Measurements from ENCODE around the gene FMN1.

FMN1 gene

GRCh38 chr15:32829436-32829835 is 365.1 kb downstream of the FMN1 start:
- DNase-seq (ENCODE audit: low read depth, low spot score), result no peak

DNA sequence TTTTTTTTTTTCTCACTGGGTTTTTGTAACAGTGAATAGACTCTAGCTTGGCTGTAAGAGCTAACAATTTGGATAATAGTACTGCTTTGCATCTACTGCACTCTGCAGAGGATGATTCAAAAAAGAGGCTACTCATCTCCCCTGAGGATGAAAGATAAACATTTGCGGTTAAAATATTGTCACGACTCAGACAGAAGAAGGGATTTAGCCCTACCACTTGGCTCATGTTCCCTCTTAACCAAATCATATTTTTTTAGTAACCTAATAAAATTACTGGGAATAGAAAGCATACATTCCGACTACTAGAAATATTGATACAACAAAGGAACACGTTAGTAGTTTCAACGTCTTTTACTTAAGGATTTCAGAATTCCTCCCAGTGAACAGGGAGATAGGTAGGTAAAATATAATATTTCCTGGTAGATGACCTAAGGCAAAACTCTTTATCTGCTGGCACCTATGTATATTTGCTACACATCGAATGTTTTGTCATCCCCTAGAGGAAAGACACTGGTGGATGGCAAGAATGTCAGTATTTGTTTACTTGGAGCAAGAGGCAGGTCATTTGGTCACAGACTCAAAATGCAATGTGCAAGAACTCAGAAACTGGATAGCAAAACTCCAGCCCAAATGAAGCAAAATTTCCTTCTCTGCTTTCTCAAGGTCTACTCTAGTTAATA is 365.9 kb downstream of the FMN1 start:
- DNase-seq (ENCODE audit: low read depth, low spot score), result no peak

GRCh38 chr15:32826685-32827084 is 367.8 kb downstream of the FMN1 start:
- no peak for DNase-seq (ENCODE audit: low read depth, low spot score)

- DNase-seq (ENCODE audit: low read depth, low spot score), result no peak
Measured at GRCh38 chr15:32825219-32825618, 369.3 kb downstream of the FMN1 start.

- DNase-seq (ENCODE audit: low read depth, low spot score), result no peak
Measured at GRCh38 chr15:32824777-32825176, 369.7 kb downstream of the FMN1 start.

GRCh38 chr15:32823750-32824149 is 370.8 kb downstream of the FMN1 start:
- DNase-seq (ENCODE audit: low read depth, low spot score), result no peak

GRCh38 chr15:32822739-32823138 is 371.8 kb downstream of the FMN1 start:
- no peak for DNase-seq (ENCODE audit: low read depth, low spot score)

GRCh38 chr15:32819448-32819847 is 375.1 kb downstream of the FMN1 start:
- no peak for DNase-seq (ENCODE audit: low read depth, low spot score)

DNA sequence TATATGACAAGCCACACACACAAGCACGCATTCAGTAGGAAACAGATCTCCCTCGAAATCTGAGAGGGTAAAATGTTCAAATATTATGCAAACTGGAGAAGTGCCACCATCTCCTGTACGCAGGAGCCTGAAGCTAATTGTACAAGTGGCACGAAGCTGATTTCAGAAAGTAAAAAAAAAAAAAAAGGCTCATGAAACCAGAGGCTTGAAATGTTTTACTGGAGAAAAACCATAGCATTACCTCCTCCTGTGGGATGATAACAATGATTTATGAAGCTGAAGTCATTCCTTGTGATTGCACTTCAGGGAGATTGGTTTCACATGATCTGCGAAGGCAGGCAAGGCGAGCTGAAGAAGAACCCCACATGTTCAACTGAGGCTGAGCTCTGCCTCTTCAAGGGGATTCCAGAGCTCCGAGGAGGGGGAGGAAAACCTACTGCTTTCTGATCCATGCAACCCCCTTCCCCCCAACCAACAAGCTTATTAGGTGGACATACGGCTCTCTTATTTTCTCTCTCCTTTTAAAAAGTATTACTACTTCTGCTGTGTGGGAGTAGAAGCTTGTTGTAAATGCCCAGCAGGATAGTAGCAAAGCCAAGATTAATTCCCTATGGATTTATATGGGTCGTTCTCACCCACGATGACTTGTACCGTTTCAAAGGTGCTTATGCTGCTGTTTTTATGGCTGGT is 375.6 kb downstream of the FMN1 start:
- DNase-seq (ENCODE audit: low read depth, low spot score), result no peak

DNA sequence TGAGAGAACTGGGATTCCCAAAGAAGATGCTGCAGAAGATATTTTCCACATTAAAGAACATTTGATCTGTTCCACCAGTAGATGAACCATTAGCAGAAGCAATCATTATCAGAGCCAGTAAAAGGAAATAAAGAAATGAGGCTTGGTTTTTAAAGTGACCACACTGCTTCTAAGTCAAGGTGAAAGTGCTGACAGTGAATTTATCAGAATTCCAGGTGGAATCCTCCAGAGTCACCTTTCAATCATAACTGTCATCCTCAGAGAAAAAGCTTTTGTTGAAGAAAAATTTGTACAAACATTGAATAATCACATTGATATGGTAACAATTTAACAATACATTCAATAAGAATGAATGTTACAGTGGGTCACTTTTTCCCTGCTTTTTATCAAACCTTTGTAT is 376.9 kb downstream of the FMN1 start:
- no peak for DNase-seq (ENCODE audit: low read depth, low spot score)

DNA sequence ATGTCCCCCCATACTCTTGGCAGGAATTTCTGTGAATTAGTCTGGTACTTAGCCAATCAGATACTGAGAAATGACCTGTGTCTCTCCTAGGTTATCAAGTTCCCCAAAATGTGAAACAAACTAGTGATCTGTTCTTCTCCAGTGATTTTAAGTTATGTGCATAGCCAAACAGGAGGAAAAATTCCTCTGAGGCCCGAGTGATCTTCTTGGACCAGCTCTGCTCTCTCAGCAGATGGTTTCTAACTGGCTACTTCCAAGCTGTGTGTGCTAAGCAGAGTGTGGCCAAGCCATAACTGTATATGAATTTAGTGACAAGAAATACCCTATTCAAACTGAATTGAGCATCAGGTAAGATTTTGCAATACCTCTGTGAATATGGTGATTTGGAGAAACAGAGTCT is 387.2 kb downstream of the FMN1 start:
- no peak for DNase-seq (ENCODE audit: low read depth, low spot score)

DNA sequence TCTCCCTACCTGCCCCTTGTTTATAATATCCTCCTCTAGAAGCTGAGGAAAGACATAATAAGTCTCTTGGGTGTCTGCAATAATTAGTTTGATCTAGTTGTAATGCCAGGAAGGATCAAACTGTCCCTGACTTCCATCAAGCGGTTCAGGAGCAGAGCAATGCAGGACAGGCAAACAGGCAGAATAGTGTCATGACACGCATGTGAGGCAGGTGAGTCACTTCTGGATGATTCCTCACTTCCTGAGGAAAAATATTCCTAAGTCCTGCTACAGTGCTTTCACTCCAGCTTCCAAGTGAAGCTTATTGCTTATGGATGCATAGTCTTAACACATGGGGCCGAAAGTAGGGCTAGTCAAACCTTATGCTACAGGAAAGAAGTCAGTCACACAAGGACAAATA is 390.9 kb downstream of the FMN1 start:
- no peak for DNase-seq (ENCODE audit: low read depth, low spot score)

DNA sequence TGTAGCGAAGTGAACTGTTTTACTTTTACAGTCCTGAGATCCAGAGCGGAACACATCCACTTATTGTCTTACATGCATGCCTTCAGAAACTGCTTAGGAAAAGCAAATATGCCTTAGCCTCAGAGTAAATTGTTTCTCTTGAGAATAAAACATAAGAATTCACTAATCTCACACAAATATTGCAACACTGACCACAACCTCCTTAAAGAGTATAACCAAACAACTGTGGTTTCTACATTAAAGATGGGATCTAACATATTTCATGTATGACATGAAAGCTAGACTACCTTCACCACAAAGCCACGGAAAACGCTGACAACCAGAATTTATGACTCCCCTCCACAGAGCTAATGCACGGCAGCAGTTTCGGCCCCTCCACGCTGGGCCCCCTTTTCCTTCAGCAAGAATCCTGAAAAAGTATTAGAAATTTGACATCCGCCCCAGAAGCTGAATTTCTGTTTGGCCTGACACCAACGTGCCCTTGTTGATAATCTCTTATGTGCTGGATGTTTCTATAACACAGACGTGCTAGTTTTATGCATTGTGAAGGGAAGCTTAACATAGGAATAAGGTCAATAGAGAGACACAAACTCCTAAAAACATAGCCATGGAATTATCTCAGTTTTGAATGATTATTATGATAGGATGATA is 392.1 kb downstream of the FMN1 start:
- no peak for DNase-seq (ENCODE audit: low read depth, low spot score)

DNA sequence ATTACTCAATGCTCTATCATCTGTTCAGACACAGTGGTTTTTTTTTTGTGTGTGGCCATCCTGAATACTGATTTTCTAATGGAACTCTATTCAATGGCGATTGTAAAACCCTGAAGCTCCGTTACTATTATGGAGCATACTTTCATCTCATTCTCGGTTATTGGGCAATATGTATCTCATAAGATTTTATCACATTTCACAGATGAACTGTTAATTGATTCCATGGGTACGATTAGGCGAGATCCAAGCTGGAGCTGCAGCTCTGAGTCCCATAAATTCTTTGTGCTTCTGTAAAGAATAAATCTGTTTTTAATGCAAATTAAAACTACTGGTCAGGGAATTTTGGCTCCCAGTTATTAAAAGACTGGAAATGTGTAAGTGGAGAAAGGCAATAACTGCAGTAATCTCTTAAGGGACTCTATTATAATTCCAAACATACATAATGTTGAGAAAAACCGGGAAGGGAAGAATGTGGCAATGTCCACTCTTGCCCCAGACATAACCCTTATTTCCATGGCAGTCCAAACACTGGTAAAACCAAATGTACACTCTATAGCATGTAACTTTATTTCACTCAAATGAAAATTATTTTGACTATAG is 394.5 kb downstream of the FMN1 start:
- DNase-seq (ENCODE audit: low read depth, low spot score), result no peak

DNA sequence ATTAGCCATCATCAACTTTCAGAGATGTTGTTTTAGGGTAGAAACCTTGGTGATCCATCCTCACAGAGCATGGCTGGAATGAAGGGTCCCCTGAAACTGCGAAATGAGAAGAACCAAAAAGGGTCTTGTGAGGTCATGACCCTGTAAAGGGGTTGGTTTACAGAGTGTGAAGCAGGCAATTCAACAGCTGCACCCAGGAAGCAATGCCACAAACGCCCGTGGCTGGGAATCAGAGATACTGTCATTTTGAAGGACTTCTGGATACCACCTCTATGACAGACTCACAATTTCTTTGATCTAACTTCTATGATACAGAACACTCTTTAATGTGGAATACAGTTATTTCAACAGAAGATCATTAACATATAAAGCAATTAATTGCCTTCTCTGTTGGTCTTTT is 397.7 kb downstream of the FMN1 start:
- no peak for DNase-seq (ENCODE audit: low read depth, low spot score)

DNA sequence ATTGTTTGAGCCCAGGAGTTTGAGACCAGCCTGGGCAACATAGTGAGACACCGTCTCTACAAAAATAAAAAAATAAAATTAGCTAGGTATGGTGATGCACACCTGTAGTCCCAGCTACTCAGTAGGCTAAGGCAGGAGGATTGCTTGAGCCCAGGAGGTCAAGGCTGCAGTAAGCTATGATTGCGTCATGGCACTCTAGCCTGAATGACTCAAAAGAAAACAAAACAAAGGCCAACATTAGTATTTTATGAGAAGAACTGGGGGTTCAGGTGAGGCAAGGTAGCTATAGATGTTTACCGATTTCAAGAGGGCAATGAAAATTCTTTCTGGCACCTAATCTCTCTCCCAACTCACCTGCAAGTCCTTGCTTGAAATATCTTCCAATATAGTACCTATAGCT is 399.5 kb downstream of the FMN1 start:
- DNase-seq (ENCODE audit: low read depth, low spot score), result no peak

- no peak for DNase-seq (ENCODE audit: low read depth, low spot score)
Measured at GRCh38 chr15:32792436-32792835, 402.1 kb downstream of the FMN1 start.

GRCh38 chr15:32790352-32790999 is 404.0 kb downstream of the FMN1 start:
- DNase-seq (ENCODE audit: low read depth, low spot score), result no peak

DNA sequence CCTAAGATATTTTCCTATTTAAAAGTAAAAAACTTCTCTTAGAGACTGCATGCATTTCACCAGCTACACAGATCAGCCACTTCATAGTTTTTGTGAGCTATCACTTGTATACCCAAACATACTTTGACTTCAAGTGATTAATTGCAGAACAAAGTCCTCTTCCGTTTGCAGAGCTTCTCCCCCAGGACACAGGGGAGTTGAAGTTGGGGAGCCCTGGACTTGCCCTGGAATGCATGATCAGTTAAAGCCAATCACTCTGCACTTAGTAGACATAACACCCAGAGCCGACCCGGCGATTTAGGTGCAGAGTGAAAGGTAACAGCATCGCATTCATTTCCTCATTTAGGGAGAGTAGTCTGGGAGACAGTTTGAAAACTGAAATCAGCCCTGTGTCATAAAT is 406.6 kb downstream of the FMN1 start:
- DNase-seq (ENCODE audit: low read depth, low spot score), result no peak

DNA sequence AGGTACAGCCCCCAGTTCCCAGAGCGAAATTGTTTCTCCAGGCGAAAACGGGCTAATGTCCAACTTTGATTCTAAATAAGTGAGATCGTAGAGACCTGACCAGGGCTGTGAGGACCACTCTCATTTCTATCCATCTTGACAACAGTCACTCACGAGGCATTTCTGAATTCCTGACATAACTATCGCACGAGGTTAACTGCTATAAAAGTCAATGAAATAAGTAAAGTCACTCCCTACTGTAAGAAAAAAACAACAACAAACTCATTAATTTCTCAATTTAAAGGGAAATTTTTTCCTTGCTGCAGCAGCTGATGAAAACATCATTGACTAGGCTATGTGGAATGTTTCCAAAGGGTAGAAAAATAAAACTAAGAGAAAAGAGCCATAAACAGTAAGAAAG is 407.6 kb downstream of the FMN1 start:
- DNase-seq (ENCODE audit: low read depth, low spot score), result no peak

DNA sequence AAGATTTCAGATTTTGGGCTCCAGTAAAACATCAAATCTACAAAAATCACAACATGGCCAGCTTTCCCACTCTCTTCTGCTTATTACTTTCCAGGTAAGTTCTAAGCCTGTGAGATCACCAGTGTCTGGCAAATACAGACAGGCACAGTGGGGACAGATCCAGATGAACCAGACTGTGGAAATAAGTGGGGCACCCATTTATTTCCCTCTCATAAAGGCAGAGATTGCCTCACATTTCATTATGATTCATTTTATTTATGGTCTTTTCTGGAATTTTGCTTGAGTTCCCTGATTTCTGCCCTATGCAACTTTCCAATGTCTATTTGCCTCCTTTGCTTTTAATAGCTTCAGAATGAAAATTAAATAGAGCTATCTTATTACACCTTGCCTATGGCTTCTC is 409.9 kb downstream of the FMN1 start:
- DNase-seq (ENCODE audit: low read depth, low spot score), result no peak

DNA sequence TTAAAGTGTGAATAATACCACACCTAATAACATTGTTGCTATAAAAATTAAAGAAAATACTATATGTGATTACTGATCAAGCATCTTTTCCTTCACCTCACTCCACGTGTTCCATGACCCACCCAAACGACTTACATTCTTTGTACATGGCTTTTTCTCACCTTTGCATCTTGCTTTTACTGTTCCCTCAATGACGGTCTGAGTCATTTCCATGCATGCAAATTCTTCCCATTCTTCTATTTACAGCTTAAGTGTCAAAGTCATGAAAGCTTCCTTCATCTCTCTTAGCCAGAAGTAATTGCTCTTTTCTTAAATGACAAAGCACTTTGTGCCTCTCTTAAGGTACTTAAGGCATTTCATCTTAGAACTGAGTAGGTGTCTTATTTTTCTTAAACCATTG is 412.7 kb downstream of the FMN1 start:
- no peak for DNase-seq (ENCODE audit: low read depth, low spot score)

Measured in activated naive CD8-positive, alpha-beta T cell treated with anti-CD3 and anti-CD28 coated beads, Interleukin-2, amount 50 U/mL, for 16 hours (primary cell).